ENCODE results near the gene DVL3.

DVL3 gene

GRCh38 chr3:184176377-184177330 lies 21.5 kb downstream of the DVL3 start:
- peak; percentile 98 for DNase-seq (ENCODE audit: low read depth)

DNA sequence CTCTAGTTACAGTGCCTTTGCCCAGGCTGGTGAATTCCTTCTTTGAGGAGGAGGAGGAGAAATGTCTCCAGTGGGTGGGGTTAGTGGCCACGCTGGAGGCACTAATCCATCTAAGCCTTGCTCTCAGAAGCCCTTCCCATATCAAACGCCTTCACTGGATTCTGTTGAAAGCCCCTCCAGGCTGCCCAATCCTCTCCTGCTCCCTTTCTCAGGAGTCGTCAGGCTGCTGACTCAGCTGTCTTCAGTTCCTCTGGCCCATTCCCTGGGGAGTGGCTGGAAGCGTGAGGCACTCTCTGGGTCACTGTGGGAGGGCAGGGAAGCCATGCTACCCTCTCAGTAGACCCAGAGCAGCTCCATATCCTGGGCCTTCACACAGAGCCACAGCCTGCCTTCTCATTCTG lies 22.2 kb downstream of the DVL3 start:
- DNase-seq (ENCODE audit: low read depth) = peak; percentile 53

- no peak for DNase-seq (ENCODE audit: low read depth)
Measured at GRCh38 chr3:184177767-184178306, 22.7 kb downstream of the DVL3 start.

DNA sequence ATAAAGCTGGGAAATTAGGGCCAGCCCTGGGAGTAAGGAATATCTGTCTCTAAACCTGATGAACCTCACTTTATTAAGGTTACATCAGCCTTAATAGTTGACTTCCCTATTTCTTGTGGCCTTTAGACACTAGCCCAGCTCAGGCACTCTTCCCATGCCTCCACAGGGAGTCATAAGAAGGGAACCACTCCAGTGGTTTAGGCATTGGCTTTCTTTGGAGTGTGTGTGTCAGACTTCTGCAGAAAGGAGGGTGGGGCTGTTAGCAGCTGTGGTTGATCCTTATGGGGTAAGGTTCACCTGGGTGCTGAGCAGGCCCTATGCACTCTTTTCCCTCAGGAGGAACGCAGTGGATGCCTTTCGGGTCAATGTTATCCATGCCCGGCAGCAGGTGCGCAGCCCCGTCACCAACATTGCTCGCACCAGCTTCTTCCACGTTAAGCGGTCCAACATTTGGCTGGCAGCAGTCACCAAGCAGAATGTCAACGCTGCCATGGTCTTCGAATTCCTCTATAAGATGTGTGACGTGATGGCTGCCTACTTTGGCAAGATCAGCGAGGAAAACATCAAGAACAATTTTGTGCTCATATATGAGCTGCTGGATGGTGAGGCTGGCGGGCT lies 23.5 kb downstream of the DVL3 start:
- peak; percentile 23 for DNase-seq (ENCODE audit: low read depth)

DNA sequence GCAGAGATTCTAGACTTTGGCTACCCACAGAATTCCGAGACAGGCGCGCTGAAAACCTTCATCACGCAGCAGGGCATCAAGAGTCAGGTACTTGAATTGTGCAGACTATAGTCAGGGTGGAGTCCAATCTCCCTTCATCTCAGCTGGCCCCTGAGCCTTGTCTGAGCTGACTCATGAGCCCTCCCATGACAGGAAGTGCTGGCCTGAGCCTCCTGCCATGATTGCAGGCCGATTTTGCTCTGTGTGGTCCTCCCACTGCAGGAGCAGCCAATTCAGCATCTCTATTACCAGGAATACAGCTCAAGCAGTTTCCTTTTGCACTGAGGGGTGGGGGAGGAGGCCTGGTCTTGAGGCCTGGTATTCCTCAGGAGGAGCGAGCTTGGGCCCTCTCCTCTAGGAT lies 25.0 kb downstream of the DVL3 start:
- DNase-seq (ENCODE audit: low read depth) = peak; percentile 89

- no peak for DNase-seq (ENCODE audit: low read depth)
Measured at GRCh38 chr3:184181596-184181995, 26.4 kb downstream of the DVL3 start.

DNA sequence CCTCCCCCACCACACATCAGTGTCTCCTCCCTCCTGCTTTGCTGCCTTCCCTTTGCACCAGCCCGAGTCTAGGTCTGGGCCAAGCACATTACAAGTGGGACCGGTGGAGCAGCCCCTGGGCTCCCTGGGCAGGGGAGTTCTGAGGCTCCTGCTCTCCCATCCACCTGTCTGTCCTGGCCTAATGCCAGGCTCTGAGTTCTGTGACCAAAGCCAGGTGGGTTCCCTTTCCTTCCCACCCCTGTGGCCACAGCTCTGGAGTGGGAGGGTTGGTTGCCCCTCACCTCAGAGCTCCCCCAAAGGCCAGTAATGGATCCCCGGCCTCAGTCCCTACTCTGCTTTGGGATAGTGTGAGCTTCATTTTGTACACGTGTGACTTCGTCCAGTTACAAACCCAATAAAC lies 28.5 kb downstream of the DVL3 start:
- DNase-seq (ENCODE audit: low read depth) = no peak

GRCh38 chr3:184184546-184185230 lies 29.5 kb downstream of the DVL3 start:
- DNase-seq (ENCODE audit: low read depth) = no peak

DNA sequence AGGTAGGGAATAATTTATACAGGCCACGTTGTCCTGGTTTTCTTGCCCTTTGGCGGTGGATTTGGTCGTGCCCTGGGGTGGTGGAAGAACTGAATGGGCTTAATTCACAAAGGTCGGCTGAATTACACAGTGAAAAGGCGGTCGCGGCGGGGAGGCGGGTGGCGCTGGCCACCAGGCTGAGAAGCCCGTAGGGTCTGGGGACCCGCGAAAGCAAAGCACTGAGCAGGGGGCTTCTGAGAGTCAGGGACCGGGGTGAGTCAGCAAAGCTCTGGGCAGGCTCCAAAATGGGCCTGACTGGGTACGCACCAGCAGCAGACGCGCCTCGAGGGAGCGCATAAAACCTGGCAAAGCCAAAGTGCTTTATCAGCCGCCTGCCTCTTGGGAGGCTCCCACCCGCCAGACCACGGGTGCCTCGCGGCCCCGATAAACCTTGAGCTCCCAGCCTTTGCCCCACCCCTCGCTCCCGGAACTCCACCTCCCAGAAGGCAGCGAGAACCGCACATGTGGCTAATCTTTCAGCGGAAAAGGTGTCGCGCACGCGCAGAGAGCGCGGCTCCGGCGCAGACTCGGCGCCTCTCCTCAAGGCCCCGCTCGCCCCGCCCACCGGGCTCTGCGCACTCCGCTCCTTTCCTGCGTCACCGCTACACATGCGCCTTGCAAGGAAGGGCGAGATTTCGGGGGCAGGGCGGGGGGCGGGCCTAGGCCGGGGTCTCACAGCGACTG lies 30.4 kb downstream of the DVL3 start:
- peak; percentile 99 for DNase-seq (ENCODE audit: low read depth)

GRCh38 chr3:184186184-184186901 lies 31.2 kb downstream of the DVL3 start, which contains the start of gene ABCF3:
Gene ABCF3, plus strand, starts transcription at chr3:184186199. Its CDS starts 9 bp downstream, at chr3:184186208.
- peak; percentile 52 for DNase-seq (ENCODE audit: low read depth)

DNA sequence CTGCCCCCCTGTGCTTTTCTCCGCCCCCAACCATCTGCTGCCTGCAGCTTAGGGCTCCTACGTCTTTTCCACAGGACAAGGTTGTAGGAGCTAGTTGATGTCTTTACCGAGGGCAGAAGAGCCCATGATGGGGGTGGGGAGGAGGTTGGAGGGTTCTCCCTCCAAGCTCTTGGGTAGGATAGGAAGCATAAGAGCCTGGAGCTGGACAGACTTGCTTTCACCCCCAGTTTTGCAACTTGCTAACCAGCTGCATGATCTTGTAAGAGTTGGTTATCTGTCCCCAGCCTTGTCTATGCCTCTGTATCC lies 31.7 kb downstream of the DVL3 start:
- DNase-seq (ENCODE audit: low read depth) = peak; percentile 23

- no peak for DNase-seq (ENCODE audit: low read depth)
Measured at GRCh38 chr3:184188080-184188479, 32.9 kb downstream of the DVL3 start.

DNA sequence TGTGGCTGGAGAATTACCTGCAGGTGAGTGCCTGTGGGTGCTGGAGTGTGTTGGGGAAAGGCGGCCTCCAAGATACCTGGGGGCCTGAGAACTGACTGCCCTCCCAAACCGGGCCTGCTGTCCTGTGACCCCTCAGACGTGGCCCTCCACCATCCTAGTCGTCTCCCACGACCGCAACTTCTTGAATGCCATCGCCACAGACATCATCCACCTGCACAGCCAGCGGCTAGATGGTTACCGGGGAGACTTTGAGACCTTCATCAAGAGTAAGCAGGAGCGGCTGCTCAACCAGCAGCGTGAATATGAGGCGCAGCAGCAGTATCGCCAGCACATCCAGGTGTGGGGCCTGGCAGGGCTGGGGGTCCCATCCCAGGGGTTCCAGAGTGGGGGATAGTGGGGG lies 34.2 kb downstream of the DVL3 start:
- DNase-seq (ENCODE audit: low read depth) = no peak

DNA sequence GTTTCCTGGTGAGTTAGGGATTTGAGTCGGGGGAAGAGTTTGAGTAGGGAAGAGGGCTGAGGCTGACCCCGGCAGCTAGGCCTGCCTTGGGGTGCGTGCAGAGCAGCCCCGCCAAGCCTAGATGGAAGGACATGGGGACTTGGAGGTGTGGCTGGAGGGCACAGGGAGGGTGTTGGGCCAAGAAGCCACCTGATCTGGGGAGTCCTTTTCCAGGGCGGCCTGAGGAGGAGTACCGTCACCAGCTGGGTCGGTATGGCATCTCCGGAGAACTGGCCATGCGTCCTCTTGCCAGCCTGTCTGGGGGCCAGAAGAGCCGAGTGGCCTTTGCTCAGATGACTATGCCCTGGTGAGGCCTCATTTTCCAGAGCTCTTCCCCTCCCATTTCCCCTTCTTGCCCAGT lies 37.7 kb downstream of the DVL3 start:
- no peak for DNase-seq (ENCODE audit: low read depth)

DNA sequence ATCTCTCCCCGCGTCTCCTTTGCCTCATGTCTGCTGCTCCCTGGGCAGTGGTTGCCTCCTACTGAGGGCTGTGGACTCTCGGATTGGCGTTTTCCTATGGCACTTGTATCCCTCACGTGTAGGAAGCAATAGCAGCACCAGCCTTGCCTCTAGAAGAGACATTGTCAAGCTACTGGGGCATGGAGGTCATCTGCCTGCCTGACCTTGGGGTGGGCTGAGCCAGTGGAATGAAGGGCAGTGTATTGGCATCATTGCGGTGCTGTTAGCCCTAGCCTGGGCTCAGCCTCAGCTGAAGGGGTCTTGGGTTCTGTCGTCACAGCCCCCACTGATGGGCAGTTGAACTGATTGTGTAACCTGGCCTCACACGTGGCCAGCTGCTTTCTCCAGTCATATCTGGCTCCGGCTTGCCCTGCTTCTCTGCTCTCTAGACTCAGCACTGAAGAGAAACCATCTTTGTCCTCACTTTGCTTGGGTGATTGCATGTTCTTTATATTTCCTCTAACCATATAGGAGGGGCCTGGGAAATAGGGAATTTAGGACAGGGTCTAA lies 38.9 kb downstream of the DVL3 start:
- no peak for DNase-seq (ENCODE audit: low read depth)

- DNase-seq (ENCODE audit: low read depth) = peak; percentile 28
Measured at GRCh38 chr3:184196536-184196935, 41.4 kb downstream of the DVL3 start.

- DNase-seq (ENCODE audit: low read depth) = no peak
Measured at GRCh38 chr3:184198509-184198908, 43.3 kb downstream of the DVL3 start.

DNA sequence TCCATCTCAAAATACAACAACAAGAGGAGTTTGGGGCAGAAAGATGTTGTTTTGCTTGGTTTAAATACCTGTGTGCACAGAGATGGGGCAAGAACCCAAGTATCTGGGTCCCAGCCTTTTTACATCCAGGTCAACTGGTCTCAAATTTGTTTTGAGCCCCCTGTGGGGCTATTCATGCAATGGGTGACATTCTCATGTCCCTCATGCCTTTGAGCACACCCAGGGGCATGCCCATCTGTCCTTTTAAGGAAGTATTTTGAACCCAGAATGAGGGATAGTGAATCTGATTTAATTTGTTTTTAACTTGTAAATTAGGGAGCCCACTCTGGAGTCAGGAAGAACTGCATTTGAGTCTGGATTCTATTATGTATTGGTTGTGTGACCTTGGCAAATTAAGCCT lies 45.6 kb downstream of the DVL3 start:
- DNase-seq (ENCODE audit: low read depth) = no peak

DNA sequence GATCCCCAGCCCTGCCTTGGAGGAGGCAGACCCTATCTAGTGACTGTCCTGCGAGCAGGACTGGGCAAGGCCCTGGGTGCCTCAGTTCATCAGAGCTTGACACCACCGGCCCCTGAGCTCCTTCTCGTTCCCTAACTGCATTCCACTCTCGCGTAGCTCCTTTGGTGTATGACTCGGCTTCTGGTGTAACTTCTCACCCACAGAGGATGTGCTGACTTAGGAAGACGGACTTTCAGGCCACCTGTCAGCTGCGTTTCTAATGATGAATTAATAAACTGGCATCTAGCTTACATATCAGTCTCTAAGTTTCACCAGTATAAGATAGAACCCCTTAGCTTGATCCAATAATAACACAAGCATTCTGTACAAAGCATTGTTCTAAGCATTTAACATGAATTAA lies 48.3 kb downstream of the DVL3 start:
- no peak for DNase-seq (ENCODE audit: low read depth)

DNA sequence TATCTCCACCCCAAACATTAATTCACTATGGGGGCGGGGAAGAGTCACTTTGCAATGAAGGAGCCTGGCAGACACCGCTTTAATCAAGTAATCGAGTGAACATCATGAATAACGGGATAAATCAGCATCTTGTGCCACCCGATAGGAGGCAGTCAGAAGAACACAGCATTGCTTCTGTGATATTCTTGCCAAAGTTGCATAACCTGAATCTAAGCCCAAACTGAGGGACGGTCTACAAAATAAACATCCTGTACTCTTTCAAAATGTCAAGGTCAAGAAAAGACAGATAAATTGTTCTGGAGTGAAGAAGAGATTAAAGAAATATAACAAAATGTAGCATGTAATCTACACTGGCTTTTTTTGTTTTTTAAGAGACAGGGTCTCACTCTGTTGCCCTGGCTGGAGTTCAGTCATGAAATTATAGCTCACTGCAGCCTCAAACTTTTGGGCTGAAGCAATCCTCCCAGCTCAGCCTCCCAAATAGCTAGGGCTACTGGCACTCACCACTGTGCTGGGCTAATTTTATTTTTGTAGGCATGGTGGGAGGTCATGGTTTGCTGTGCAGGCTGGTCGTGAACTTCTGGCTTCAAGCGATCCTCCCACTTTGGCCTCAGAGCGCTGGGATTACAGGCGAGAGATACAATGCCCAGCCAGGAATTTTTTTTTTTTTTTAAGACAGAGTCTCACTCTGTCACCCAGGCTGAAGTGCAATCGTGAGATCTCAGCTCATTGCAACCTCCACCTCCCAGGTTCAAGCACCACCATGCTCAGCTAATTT lies 54.2 kb downstream of the DVL3 start:
- DNase-seq (ENCODE audit: low read depth) = peak; percentile 36

Measured in iris pigment epithelial cell (primary cell).